IPS-20b (cell line): Measurements from ENCODE around the gene JARID2.

Source experiments
- H3K27ac ChIP-seq: one replicate; pipeline ENCODE4 v1.5.1; 2013; ENCODE audit warnings: low read length
- H3K27me3 ChIP-seq: 2 replicates; pipeline ENCODE4 v1.6.1; 2013; ENCODE audit warnings: mild to moderate bottlenecking, low read length, inconsistent platforms; ENCODE audit not compliant: insufficient read depth
- H3K36me3 ChIP-seq: 2 replicates; pipeline ENCODE4 v1.6.1; 2013; ENCODE audit warnings: low read depth, mild to moderate bottlenecking, inconsistent platforms, low read length, moderate library complexity; ENCODE audit not compliant: insufficient read depth
- H3K4me1 ChIP-seq: 2 replicates; pipeline ENCODE4 v1.6.1; 2013; ENCODE audit warnings: mild to moderate bottlenecking, control low read depth, inconsistent platforms, low read length, moderate library complexity; ENCODE audit not compliant: insufficient read depth
- H3K4me3 ChIP-seq: 2 replicates; pipeline ENCODE4 v1.5.1; 2013; ENCODE audit warnings: mild to moderate bottlenecking, low read length, inconsistent platforms
- H3K9ac ChIP-seq: 2 replicates; pipeline ENCODE4 v1.6.1; 2013; ENCODE audit warnings: low read depth, mild to moderate bottlenecking, inconsistent platforms, low read length, moderate library complexity
- H3K9me3 ChIP-seq: 2 replicates; pipeline ENCODE4 v1.6.1; 2013; ENCODE audit warnings: mild to moderate bottlenecking, low read depth, low read length, inconsistent platforms; ENCODE audit not compliant: insufficient read depth

Gene JARID2

GRCh38 chr6:15516378-15516777 lies 270.5 kb downstream of the JARID2 start:
- peaks cover 100% of the 10 kb centered on the region for H3K36me3 ChIP-seq
- no peaks in the 10 kb centered on the region for H3K4me1 ChIP-seq
- H3K9ac ChIP-seq = no peak overlapping the region
- no peaks in the 10 kb centered on the region for H3K9me3 ChIP-seq
- no peaks in the 10 kb centered on the region for H3K27me3 ChIP-seq
- no peak overlapping the region for H3K4me3 ChIP-seq
- no peak overlapping the region for H3K27ac ChIP-seq

GRCh38 chr6:15516923-15517560 lies 271.2 kb downstream of the JARID2 start:
- Histone ChIP-seq H3K36me3 (peaks cover 100% of the 10 kb centered on the region), H3K9me3 (no peaks in the 10 kb centered on the region), H3K27me3 (no peaks in the 10 kb centered on the region), H3K9ac (no peak overlapping the region), H3K4me1 (no peaks in the 10 kb centered on the region), H3K4me3 (no peak overlapping the region), H3K27ac (no peak overlapping the region)

GRCh38 chr6:15517600-15517999 lies 271.7 kb downstream of the JARID2 start:
- H3K9ac ChIP-seq = no peak overlapping the region
- peaks cover 100% of the 10 kb centered on the region for H3K36me3 ChIP-seq
- H3K27ac ChIP-seq = no peak overlapping the region

GRCh38 chr6:15518057-15518456 lies 272.2 kb downstream of the JARID2 start:
- H3K27me3 ChIP-seq = no peaks in the 10 kb centered on the region
- H3K4me1 ChIP-seq = no peaks in the 10 kb centered on the region
- H3K9me3 ChIP-seq = peaks cover 2% of the 10 kb centered on the region; the same call in 1 of the 2 replicates
- H3K27ac ChIP-seq = no peak overlapping the region
- H3K9ac ChIP-seq = no peak overlapping the region
- H3K4me3 ChIP-seq = no peak overlapping the region
- H3K36me3 ChIP-seq = peaks cover 100% of the 10 kb centered on the region

More at GRCh38 chr6:15517600-15517999, 271.7 kb downstream of the JARID2 start:
- H3K4me1 ChIP-seq = no peaks in the 10 kb centered on the region
- no peaks in the 10 kb centered on the region for H3K27me3 ChIP-seq
- no peaks in the 10 kb centered on the region for H3K9me3 ChIP-seq
- no peak overlapping the region for H3K4me3 ChIP-seq

- Histone ChIP-seq H3K9ac (no peak overlapping the region), H3K27ac (no peak overlapping the region), H3K27me3 (no peaks in the 10 kb centered on the region), H3K4me3 (no peak overlapping the region), H3K4me1 (no peaks in the 10 kb centered on the region), H3K9me3 (peaks cover 8% of the 10 kb centered on the region), H3K36me3 (peaks cover 100% of the 10 kb centered on the region)
Measured at GRCh38 chr6:15518878-15519277, 273.0 kb downstream of the JARID2 start.

- Histone ChIP-seq H3K27ac (no peak overlapping the region), H3K27me3 (no peaks in the 10 kb centered on the region), H3K9me3 (peaks cover 16% of the 10 kb centered on the region), H3K9ac (no peak overlapping the region), H3K36me3 (peaks cover 100% of the 10 kb centered on the region), H3K4me1 (no peaks in the 10 kb centered on the region), H3K4me3 (no peak overlapping the region)
Measured at GRCh38 chr6:15519681-15520080, 273.8 kb downstream of the JARID2 start.

- H3K4me3 ChIP-seq = no peak overlapping the region
- peaks cover 26% of the 10 kb centered on the region for H3K9me3 ChIP-seq
- no peak overlapping the region for H3K9ac ChIP-seq
- no peaks in the 10 kb centered on the region for H3K4me1 ChIP-seq
- H3K27ac ChIP-seq = no peak overlapping the region
- H3K36me3 ChIP-seq = peaks cover 93% of the 10 kb centered on the region
- no peaks in the 10 kb centered on the region for H3K27me3 ChIP-seq
Measured at GRCh38 chr6:15520626-15521203, 274.8 kb downstream of the JARID2 start.

GRCh38 chr6:15521582-15521981 lies 275.7 kb downstream of the JARID2 start:
- Histone ChIP-seq H3K9me3 (peaks cover 35% of the 10 kb centered on the region), H3K27me3 (no peaks in the 10 kb centered on the region), H3K4me1 (no peaks in the 10 kb centered on the region), H3K27ac (no peak overlapping the region), H3K36me3 (peaks cover 84% of the 10 kb centered on the region), H3K9ac (no peak overlapping the region), H3K4me3 (no peak overlapping the region)

- Histone ChIP-seq H3K36me3 (peaks cover 80% of the 10 kb centered on the region), H3K4me3 (no peak overlapping the region), H3K27me3 (no peaks in the 10 kb centered on the region), H3K27ac (no peak overlapping the region), H3K4me1 (no peaks in the 10 kb centered on the region), H3K9me3 (peaks cover 35% of the 10 kb centered on the region), H3K9ac (no peak overlapping the region)
Measured at GRCh38 chr6:15522026-15522425, 276.2 kb downstream of the JARID2 start.

GRCh38 chr6:15522427-15522826 lies 276.6 kb downstream of the JARID2 start:
- Histone ChIP-seq H3K4me3 (no peak overlapping the region), H3K27ac (no peak overlapping the region), H3K27me3 (no peaks in the 10 kb centered on the region), H3K36me3 (peaks cover 76% of the 10 kb centered on the region), H3K4me1 (no peaks in the 10 kb centered on the region), H3K9ac (no peak overlapping the region), H3K9me3 (peaks cover 35% of the 10 kb centered on the region)

GRCh38 chr6:15522856-15523529 lies 277.1 kb downstream of the JARID2 start:
- Histone ChIP-seq H3K9ac (no peak overlapping the region), H3K4me1 (no peaks in the 10 kb centered on the region), H3K9me3 (peaks cover 38% of the 10 kb centered on the region), H3K4me3 (no peak overlapping the region), H3K36me3 (peaks cover 70% of the 10 kb centered on the region), H3K27me3 (no peaks in the 10 kb centered on the region), H3K27ac (no peak overlapping the region)
